Tibial nerve (tissue), 4 donors: Measurements from ENCODE around the gene TTC1.

ENCODE experiments used
- EP300 ChIP-seq, 2 donors: sonication (generic); formaldehyde crosslinking; IDR thresholded peaks; one replicate each; pipeline ENCODE4 v1.6.1; 2017; ENCODE audit warnings: antibody characterized with exemption in 2 of 2, mild to moderate bottlenecking in 1 of 2
- POLR2A ChIP-seq, 2 donors: fragments of 450-650 bp; IDR thresholded peaks; one replicate each; pipeline ENCODE4 v1.6.1; 2017; ENCODE audit warnings: antibody characterized with exemption in 2 of 2, mild to moderate bottlenecking in 2 of 2, moderate library complexity in 2 of 2
- TF ChIP-seq, protein P1 (sequence below), 5 experiments: fragments of 200-600 bp in 3 of 5; fragments of 450-650 bp in 2 of 5; sonication (generic) in 3 of 5; IDR thresholded peaks; one replicate each; pipeline ENCODE4 v1.5.1; 2016 to 2019; ENCODE audit warnings: antibody characterized with exemption in 5 of 5, mild to moderate bottlenecking in 3 of 5, moderate library complexity in 2 of 5

- TF ChIP-seq POLR2A (IDR thresholded peaks at IDR 0.05) (no peak), EP300 (IDR thresholded peaks at IDR 0.05) (no peak)
- TF ChIP-seq, protein P1, sequence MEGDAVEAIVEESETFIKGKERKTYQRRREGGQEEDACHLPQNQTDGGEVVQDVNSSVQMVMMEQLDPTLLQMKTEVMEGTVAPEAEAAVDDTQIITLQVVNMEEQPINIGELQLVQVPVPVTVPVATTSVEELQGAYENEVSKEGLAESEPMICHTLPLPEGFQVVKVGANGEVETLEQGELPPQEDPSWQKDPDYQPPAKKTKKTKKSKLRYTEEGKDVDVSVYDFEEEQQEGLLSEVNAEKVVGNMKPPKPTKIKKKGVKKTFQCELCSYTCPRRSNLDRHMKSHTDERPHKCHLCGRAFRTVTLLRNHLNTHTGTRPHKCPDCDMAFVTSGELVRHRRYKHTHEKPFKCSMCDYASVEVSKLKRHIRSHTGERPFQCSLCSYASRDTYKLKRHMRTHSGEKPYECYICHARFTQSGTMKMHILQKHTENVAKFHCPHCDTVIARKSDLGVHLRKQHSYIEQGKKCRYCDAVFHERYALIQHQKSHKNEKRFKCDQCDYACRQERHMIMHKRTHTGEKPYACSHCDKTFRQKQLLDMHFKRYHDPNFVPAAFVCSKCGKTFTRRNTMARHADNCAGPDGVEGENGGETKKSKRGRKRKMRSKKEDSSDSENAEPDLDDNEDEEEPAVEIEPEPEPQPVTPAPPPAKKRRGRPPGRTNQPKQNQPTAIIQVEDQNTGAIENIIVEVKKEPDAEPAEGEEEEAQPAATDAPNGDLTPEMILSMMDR (IDR thresholded peaks at IDR 0.05), result no peak
These were observed 84.2 kb downstream of the TTC1 start for GRCh38 chr5:160092960-160093707.
